ENCODE data around the gene C1orf21.

Gene C1orf21

DNA sequence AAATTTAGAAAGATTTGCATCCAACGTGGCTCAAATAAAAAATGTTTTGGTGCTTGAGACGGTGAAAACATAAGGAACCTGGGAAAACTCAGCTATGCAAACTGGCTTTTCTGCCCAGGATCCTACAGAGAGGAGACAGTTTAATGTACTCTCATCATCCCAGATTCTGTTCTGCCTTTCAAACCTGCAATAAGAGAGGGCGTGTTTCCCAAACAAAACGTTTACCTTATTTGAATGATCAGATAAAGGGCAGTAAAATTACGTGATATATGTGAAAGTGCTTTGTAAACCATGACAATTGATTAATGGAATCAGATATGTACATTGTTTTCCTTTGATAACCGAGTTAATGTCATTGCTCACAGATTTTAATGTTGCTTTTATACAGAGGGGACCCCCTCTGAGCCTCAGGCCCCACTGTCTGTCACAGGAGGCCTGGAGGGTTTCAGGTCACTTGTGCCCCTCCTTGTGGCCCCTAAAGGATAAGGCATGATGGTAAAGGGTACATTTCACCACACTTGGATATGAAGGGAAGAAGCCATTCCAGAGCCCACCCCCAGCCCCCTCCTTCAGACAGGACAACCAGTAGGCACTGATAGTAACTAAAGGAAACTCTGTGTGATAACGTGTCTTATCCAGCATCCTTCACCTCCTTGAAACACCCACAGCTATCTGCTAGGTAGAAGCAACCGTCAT is 210.3 kb downstream of the C1orf21 start:
- POLR2A ChIA-PET: no interaction called here
- DNase-seq (ENCODE audit: extremely low spot score): no peak
- TF ChIP-seq, protein P1, sequence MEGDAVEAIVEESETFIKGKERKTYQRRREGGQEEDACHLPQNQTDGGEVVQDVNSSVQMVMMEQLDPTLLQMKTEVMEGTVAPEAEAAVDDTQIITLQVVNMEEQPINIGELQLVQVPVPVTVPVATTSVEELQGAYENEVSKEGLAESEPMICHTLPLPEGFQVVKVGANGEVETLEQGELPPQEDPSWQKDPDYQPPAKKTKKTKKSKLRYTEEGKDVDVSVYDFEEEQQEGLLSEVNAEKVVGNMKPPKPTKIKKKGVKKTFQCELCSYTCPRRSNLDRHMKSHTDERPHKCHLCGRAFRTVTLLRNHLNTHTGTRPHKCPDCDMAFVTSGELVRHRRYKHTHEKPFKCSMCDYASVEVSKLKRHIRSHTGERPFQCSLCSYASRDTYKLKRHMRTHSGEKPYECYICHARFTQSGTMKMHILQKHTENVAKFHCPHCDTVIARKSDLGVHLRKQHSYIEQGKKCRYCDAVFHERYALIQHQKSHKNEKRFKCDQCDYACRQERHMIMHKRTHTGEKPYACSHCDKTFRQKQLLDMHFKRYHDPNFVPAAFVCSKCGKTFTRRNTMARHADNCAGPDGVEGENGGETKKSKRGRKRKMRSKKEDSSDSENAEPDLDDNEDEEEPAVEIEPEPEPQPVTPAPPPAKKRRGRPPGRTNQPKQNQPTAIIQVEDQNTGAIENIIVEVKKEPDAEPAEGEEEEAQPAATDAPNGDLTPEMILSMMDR (IDR thresholded peaks at IDR 0.05; ENCODE audit: control extremely low read depth, extremely low read depth, low read depth, missing control alignments): no peak
- CTCF ChIA-PET: no interaction called here

DNA sequence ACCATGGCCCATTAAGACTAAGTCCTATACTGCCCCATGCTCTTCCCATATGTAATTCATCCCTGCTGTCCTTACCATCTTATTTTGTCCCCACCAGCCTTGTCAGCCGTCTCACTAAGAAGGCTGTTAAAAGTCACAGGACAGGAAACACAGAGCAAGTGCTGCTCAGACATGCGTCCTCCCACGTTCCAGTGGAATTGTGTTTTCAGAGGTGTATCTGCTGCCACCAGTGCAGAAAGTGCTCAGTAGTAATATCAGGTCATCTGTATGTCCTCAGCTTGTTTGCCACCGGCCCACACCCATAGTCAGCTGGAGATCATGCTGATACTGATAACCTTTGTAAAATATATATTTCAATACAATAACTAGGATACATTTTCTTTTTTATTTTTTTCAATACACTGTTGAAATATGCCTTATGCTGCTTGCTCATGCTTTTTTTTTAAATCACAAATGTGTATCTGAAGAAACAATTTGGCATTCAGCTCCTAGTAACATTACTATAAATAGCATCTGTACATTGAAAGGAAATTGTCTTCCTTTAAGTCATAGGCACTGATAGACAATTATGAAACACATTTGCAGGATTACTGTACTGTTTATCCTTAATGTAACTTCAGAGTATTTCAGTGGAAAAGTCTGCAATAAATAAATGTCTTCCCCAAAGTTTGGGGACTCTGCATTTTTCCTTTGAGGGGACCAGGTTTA is 211.0 kb downstream of the C1orf21 start:
- ChIA-PET CTCF (no interaction called here), POLR2A (no interaction called here)
- DNase-seq (ENCODE audit: extremely low spot score): no peak
- TF ChIP-seq, protein P1 (IDR thresholded peaks at IDR 0.05; ENCODE audit: control extremely low read depth, extremely low read depth, low read depth, missing control alignments): no peak

DNA sequence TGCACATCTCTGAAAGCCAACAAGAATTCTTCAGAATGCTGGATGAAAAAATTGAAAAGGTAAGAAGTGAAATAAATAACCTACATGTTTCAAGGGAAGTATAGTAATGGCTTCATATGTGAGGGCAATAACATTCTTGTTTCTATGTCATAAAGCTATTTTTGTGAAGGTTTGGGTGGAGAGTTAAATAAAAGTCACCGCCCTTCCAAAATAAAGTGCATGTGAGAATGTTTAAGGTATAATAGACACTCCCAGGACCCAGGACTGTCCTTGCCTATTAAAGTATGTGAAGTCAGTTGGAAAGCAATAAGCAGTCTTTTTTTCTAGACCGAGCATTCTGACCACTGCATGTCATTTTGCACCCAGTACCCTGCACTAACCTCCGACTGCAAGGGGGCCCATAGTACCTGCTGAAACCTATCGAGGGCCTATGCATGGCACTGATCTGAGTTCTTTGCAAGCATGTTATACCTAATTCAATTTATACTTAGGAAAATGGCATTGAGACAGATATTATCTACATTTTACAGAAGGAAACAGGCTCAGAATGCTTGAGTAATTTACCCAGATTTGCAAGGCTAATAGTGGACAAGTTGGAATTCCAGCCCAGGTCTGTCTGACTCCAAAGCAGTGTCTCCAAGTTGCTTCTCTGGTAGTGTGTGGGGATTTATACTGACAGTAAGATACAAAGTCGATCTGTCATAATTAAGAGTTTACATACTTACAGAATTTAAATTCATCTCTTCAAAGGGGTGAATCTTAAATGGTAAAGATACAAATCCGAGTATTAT is 211.8 kb downstream of the C1orf21 start:
- DNase-seq (ENCODE audit: extremely low spot score): no peak
- ChIA-PET POLR2A (no interaction called here), CTCF (no interaction called here)
- TF ChIP-seq, protein P1 (IDR thresholded peaks at IDR 0.05; ENCODE audit: control extremely low read depth, extremely low read depth, low read depth, missing control alignments): no peak

DNA sequence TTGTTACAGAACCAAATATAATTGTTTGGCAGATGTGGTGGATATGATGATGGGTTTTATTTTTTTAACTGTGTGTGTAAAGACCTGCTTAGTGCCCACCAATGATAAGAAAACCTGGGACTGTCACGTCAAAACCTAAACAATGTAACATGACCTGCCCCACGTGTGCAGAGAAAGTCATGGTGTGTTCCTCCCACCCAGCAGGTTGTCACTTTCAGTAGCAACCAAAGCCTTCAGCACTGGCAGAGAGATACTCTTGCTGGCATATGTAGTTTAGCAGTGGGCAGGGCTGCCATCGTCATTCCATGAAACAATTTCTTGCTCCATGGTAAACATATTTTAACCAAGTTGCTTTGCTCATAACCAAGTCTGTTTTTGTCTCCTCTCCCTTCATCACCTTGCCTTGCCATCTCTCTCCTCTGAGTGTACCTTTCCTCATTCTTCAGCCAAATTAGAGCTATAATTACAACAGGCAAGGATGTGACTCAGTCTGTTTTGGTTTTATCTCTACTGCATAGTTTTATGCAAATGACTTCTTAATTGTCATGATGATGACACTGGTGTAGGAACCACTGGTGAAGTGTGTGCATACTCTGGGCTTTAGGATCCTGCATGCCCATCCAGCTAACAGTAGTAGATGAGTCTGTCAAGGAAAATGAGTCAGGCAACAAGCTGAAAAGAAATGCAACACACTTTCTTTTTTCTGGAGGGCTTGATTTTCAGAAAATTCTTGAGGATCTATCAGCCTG is 217.5 kb downstream of the C1orf21 start:
- ChIA-PET CTCF (no interaction called here), POLR2A (no interaction called here)
- TF ChIP-seq, protein P1 (IDR thresholded peaks at IDR 0.05; ENCODE audit: control extremely low read depth, extremely low read depth, low read depth, missing control alignments): no peak
- DNase-seq (ENCODE audit: extremely low spot score): no peak

DNA sequence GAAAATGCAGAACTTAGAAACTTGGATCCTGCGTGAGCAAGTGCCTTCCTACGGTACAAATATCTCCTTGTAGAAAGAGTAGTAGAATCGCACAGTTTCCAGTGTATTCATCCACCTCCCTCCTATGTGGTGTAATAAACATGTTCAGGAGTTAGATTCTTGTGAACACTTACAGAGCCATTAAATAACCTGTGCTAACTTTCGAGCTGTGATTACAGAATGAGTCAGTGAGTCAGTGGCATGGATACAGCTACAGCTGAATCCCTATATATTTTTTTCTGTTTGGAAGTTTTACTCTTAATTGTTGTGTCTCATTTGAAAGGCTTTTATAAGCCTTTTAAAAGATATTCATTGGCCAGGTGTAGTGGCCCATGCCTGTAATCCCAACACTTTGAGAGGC is 219.1 kb downstream of the C1orf21 start:
- ChIA-PET CTCF (interaction anchor here (1.2 kb wide), 2 partner anchors 12 to 16 kb away, joined by 3 read pairs; no protein-coding TSS in a partner anchor), POLR2A (no interaction called here)
- TF ChIP-seq, protein P1 (IDR thresholded peaks at IDR 0.05; ENCODE audit: control extremely low read depth, extremely low read depth, low read depth, missing control alignments): no peak
- no peak for DNase-seq (ENCODE audit: extremely low spot score)

DNA sequence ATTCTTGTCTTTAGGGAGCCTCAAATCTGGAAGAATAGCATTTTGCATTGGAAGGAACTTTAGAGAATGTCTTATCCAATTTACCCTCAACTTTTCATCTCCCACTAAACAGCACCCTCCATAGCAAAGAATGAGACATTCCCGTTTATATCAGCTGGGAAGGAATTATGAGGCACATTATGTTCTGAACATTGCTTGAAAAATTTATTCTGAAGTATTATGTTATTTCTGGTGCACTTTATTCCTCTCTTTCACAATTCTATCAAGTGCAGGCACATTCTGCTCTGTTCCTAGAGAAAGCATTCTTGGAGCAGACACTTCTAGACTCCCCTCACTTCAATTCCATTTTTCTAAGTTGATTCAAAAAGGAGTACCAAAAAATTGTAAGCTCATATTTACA is 220.0 kb downstream of the C1orf21 start:
- POLR2A ChIA-PET: no interaction called here

More for the DNA sequence above, 220.0 kb downstream of the C1orf21 start:
- TF ChIP-seq, protein P1 (IDR thresholded peaks at IDR 0.05; ENCODE audit: control extremely low read depth, extremely low read depth, low read depth, missing control alignments): no peak
- CTCF ChIA-PET: interaction anchor here (1.2 kb wide), 2 partner anchors 9 to 13 kb away, joined by 3 to 5 read pairs; no protein-coding TSS in a partner anchor
- DNase-seq (ENCODE audit: extremely low spot score): no peak
